Endodermal cell (in vitro differentiated cells): ENCODE data around the gene CCT4. TPM values are rescaled to one million over a fixed set of nuclear protein-coding genes. Genes with fewer than 3 reads are reported as not detected.
A peak's percentile ranks its signal among the peaks of the same experiment; 100 is the strongest.

Experiments used
- DNase-seq: peaks from one replicate; pipeline ENCODE4 v3.0.0-alpha.2; 2017
- H3K27ac ChIP-seq: 2 replicates; pipeline ENCODE4 v1.5.1; 2013; ENCODE audit warnings: mild to moderate bottlenecking, low read depth, low read length, moderate library complexity
- H3K27me3 ChIP-seq: 2 replicates; pipeline ENCODE4 v1.6.1; 2013; ENCODE audit warnings: mild to moderate bottlenecking, low read length, moderate library complexity; ENCODE audit not compliant: insufficient read depth, control insufficient read depth, poor library complexity, severe bottlenecking
- H3K36me3 ChIP-seq: 2 replicates; pipeline ENCODE4 v1.7.0; 2013; ENCODE audit warnings: mild to moderate bottlenecking, low read length, moderate library complexity; ENCODE audit not compliant: control insufficient read depth, insufficient read depth
- H3K4me1 ChIP-seq: one replicate; pipeline ENCODE4 v1.7.0; 2013; ENCODE audit warnings: low read length; ENCODE audit not compliant: control insufficient read depth, insufficient read depth
- H3K4me3 ChIP-seq: 2 replicates; pipeline ENCODE4 v1.5.1; 2013; ENCODE audit warnings: mild to moderate bottlenecking, low read length, moderate library complexity
- H3K9ac ChIP-seq: 2 replicates; pipeline ENCODE4 v1.6.1; 2013; ENCODE audit warnings: mild to moderate bottlenecking, low read length, moderate library complexity; ENCODE audit not compliant: poor library complexity, severe bottlenecking; ENCODE audit errors: extremely low read depth
- H3K9me3 ChIP-seq: 2 replicates; pipeline ENCODE4 v1.6.1; 2013; ENCODE audit warnings: mild to moderate bottlenecking, low read length, moderate library complexity; ENCODE audit not compliant: control insufficient read depth
- H3K27ac Mint-ChIP-seq: 2 replicates; pipeline ENCODE4 v1.8.0; 2020; ENCODE audit warnings: mixed read lengths
- H3K27me3 Mint-ChIP-seq: 2 replicates; pipeline ENCODE4 v1.8.0; 2021; ENCODE audit warnings: mild to moderate bottlenecking, mixed read lengths; ENCODE audit not compliant: insufficient read depth
- H3K36me3 Mint-ChIP-seq: 2 replicates; pipeline ENCODE4 v1.8.0; 2020; ENCODE audit warnings: low read depth, mixed read lengths
- H3K4me1 Mint-ChIP-seq: 2 replicates; pipeline ENCODE4 v1.8.0; 2020; ENCODE audit warnings: mixed read lengths
- H3K4me3 Mint-ChIP-seq: 2 replicates; pipeline ENCODE4 v1.8.0; 2020; ENCODE audit warnings: mild to moderate bottlenecking, moderate library complexity, mixed read lengths
- H3K9me3 Mint-ChIP-seq: 2 replicates; pipeline ENCODE4 v1.8.0; 2020; ENCODE audit warnings: mild to moderate bottlenecking, mixed read lengths
- WGBS, 2 experiments: methylation state at CpG; one replicate each; pipeline versions ENCODE4 v1.1.5 to v1.1.7; 2013; ENCODE audit warnings: missing lambda C conversion rate in 2 of 2, mixed read lengths in 1 of 2; ENCODE audit not compliant: insufficient coverage in 1 of 2, insufficient read length in 1 of 2; 5-methylcytosine and 5-hydroxymethylcytosine counted together
- total RNA-seq, 2 donors: library from RNA; stranded (reverse); fragmentation: NEBNext Ultra II Directional in 1 of 2; extraction: Animal tissue kit (Norgen Biotek cat#: 25700) in 1 of 2; gene quantifications; 2 replicates in 1 of 2; 3 replicates in 1 of 2; pipeline ENCODE4 v1.2.1, GENCODE V29; 2021
- TF ChIP-seq, protein P1 (sequence below): fragments of 200-600 bp; sonication (generic); conservative IDR thresholded peaks from 2 replicates; pipeline ENCODE4 v1.5.0; 2021; ENCODE audit warnings: antibody characterized with exemption, mild to moderate bottlenecking

CCT4 gene
- total RNA-seq, 2 donors from 2014 or later, result 259 to 315 TPM

DNA sequence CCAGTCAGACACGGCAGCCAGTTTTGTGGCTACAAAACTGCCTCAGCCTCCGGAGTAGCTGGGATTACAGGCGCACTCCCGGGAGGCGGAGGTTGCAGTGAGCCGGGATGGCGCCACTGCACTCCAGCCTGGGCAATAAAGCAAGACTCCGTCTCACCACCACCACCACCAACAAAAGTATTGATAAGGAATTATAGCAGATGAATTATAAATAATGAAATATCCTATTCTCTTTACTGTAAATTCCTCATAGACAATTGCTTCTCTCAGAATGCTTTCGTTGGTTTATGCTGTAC is 33.2 kb downstream of the CCT4 start:
- WGBS, 2 experiments, result 56 to 76% methylated on average over 2 to 9 of the region's 9 CpGs
- no peak for DNase-seq
- peaks cover 1% of the 10 kb centered on the region for H3K27me3 Mint-ChIP-seq
- peak overlapping the region; percentile 98 for H3K4me3 ChIP-seq
- peak overlapping the region; percentile 97 for H3K27ac Mint-ChIP-seq
- no peaks in the 10 kb centered on the region for H3K4me1 ChIP-seq
- peak overlapping the region; percentile 27 for H3K27ac ChIP-seq
- H3K36me3 Mint-ChIP-seq, result no peaks in the 10 kb centered on the region
- peak overlapping the region; percentile 81 for H3K4me3 Mint-ChIP-seq
- H3K36me3 ChIP-seq, result no peaks in the 10 kb centered on the region
- H3K4me1 Mint-ChIP-seq, result peaks cover 14% of the 10 kb centered on the region
- no peaks in the 10 kb centered on the region for H3K9me3 Mint-ChIP-seq
- H3K27me3 ChIP-seq, result no peaks in the 10 kb centered on the region
- peak overlapping the region; percentile 26 for H3K9ac ChIP-seq
- no peaks in the 10 kb centered on the region for H3K9me3 ChIP-seq
- TF ChIP-seq, protein P1, sequence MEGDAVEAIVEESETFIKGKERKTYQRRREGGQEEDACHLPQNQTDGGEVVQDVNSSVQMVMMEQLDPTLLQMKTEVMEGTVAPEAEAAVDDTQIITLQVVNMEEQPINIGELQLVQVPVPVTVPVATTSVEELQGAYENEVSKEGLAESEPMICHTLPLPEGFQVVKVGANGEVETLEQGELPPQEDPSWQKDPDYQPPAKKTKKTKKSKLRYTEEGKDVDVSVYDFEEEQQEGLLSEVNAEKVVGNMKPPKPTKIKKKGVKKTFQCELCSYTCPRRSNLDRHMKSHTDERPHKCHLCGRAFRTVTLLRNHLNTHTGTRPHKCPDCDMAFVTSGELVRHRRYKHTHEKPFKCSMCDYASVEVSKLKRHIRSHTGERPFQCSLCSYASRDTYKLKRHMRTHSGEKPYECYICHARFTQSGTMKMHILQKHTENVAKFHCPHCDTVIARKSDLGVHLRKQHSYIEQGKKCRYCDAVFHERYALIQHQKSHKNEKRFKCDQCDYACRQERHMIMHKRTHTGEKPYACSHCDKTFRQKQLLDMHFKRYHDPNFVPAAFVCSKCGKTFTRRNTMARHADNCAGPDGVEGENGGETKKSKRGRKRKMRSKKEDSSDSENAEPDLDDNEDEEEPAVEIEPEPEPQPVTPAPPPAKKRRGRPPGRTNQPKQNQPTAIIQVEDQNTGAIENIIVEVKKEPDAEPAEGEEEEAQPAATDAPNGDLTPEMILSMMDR, result no peak

DNA sequence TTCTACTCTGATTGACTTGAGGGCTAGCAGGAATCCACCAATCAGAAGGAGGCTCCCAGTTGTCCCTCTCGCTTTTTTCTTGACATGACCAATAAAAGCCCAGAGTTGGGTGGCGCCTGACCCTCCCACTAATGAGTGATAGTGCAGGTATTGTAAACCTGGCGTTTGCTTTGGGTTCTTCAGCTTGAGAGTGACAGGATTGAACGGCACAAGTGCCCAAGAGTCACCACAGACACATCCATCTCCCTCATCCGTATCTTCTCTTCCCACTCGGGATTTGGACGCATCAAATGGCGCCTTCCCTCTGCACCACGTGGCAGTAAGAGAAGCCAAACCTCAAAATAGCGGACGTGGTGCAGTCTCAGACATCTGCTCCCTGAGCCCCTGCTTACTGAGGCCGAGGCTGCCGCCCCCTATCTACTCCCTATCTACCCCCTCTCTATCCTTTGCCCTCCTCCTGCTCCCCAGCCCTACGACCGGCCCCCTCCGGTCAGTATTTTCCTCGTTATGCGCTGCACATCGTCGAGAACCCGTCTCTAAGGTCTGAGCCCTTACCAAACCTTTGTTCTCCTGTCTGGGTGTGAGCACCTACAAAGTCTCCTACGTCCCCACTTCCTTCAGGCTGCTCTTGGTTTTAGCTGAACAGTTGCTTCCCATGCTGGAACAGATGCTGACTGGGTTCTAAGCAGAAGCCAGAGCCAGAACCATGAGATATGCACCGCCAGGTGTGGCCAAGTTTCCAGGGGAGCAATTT is 33.7 kb downstream of the CCT4 start:
- Mint-ChIP-seq H3K27ac (peak overlapping the region; percentile 97), H3K4me1 (peaks cover 14% of the 10 kb centered on the region), H3K9me3 (no peaks in the 10 kb centered on the region), H3K27me3 (peaks cover 1% of the 10 kb centered on the region), H3K36me3 (no peaks in the 10 kb centered on the region), H3K4me3 (peak overlapping the region; percentile 81)
- Histone ChIP-seq H3K9me3 (no peaks in the 10 kb centered on the region), H3K27ac (peak overlapping the region; percentile 27), H3K36me3 (no peaks in the 10 kb centered on the region), H3K4me3 (peak overlapping the region; percentile 98), H3K9ac (peak overlapping the region; percentile 26), H3K27me3 (no peaks in the 10 kb centered on the region), H3K4me1 (no peaks in the 10 kb centered on the region)
- 11 to 27% methylated on average over 12 to 23 of the region's 23 CpGs for WGBS, 2 experiments
- TF ChIP-seq, protein P1, result peak; percentile 35
- DNase-seq, result peak; percentile 97

DNA sequence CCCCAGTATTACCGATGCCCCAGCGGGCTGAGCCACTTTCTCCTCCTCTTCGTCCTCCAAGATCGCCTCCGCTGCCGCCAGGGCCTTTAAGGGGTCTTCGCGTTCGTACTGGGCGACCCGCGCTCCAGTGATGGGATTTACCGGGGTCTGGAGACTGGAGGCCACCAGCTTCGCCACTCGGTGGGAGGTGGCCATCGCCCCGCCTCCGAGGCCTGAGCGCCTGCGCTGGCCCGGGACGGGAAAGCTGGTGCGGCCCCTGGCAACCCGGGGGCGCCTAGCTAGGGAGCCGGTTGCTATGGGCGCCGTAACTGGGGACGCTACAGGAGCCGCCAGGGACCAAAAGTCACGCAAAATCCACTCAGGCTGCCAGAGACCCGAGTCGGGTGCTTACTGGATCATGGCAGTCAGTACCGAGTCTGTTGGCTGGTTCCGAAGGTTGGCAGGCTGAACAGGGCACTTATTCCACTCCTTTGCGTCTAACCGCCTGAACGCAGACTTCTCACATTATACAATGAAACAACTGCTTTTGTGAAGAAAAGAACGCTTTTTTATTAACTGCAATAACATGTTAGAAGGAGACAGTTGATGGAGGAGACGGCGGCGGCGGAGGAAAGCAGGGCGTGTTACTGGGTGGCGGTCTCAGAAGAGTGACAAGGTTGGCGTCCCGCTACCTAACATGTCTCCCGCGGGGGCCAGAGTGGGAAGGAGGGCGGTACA is 34.5 kb downstream of the CCT4 start, which contains the start of gene FAM161A:
FAM161A (minus strand) TSS at position 214 of the 717 bp plus-strand sequence; CDS start at position 195, 19 bp downstream.
- Mint-ChIP-seq H3K27me3 (peaks cover 1% of the 10 kb centered on the region), H3K4me1 (peaks cover 14% of the 10 kb centered on the region), H3K4me3 (peak within 1 kb of the TSS; percentile 81), H3K36me3 (no peaks in the 10 kb centered on the region), H3K9me3 (no peaks in the 10 kb centered on the region), H3K27ac (peak within 1 kb of the TSS; percentile 97)
- H3K4me3 ChIP-seq, result peak within 1 kb of the TSS; percentile 98
- no peaks in the 10 kb centered on the region for H3K27me3 ChIP-seq
- H3K4me1 ChIP-seq, result no peaks in the 10 kb centered on the region
- peak within 1 kb of the TSS; percentile 26 for H3K9ac ChIP-seq
- TF ChIP-seq, protein P1, result no peak
- peak within 1 kb of the TSS; percentile 45 for H3K27ac ChIP-seq
- no peaks in the 10 kb centered on the region for H3K9me3 ChIP-seq
- peak; percentile 95 for DNase-seq
- H3K36me3 ChIP-seq, result no peaks in the 10 kb centered on the region
- 0% methylated on average over 18 to 50 of the region's 50 CpGs for WGBS, 2 experiments
